Neural cell (in vitro differentiated cells): ENCODE data around the gene GINS2. TPM values are rescaled to one million over a fixed set of nuclear protein-coding genes. Genes with fewer than 3 reads are reported as not detected.

Source experiments
- H2AFZ ChIP-seq: fragments of 200-600, 300-800 bp; sonication (generic), shearing (Covaris generic); 2 replicates; pipeline ENCODE4 v1.6.0; 2014; ENCODE audit warnings: low read depth, mild to moderate bottlenecking, antibody characterized with exemption, low read length, moderate library complexity
- H3F3A ChIP-seq: fragments of 200-600 bp; shearing (Covaris generic); 2 replicates; pipeline ENCODE4 v1.6.1; 2016; ENCODE audit warnings: mild to moderate bottlenecking, moderate library complexity, mixed read lengths, antibody characterized with exemption, low read length; ENCODE audit not compliant: insufficient read depth, poor library complexity, severe bottlenecking
- H3K27ac ChIP-seq: fragments of 200-600, 300-800 bp; sonication (generic), shearing (Covaris generic); 2 replicates; pipeline ENCODE4 v1.5.1; 2014; ENCODE audit warnings: mild to moderate bottlenecking, low read length, moderate library complexity
- H3K27me3 ChIP-seq: fragments of 300-800, 200-600 bp; sonication (generic), shearing (Covaris generic); 2 replicates; pipeline ENCODE4 v1.6.0; 2014; ENCODE audit warnings: mild to moderate bottlenecking, low read depth, low read length, moderate library complexity; ENCODE audit not compliant: insufficient read depth
- H3K36me3 ChIP-seq: fragments of 300-800, 200-600 bp; sonication (generic), shearing (Covaris generic); 2 replicates; pipeline ENCODE4 v1.5.1; 2014; ENCODE audit warnings: mild to moderate bottlenecking, antibody characterized with exemption, low read length, moderate library complexity; ENCODE audit not compliant: insufficient read depth
- H3K4me2 ChIP-seq: fragments of 300-800, 200-600 bp; sonication (generic), shearing (Covaris generic); 2 replicates; pipeline ENCODE4 v1.6.0; 2014; ENCODE audit warnings: mild to moderate bottlenecking, low read length
- H3K4me3 ChIP-seq: fragments of 300-800, 200-600 bp; sonication (generic), shearing (Covaris generic); 2 replicates; pipeline ENCODE4 v1.5.1; 2014; ENCODE audit warnings: mild to moderate bottlenecking, low read length, moderate library complexity
- H3K79me2 ChIP-seq: fragments of 200-600 bp; shearing (Covaris generic); replicated peaks from 2 replicates; pipeline ENCODE4 v1.6.0; 2014; ENCODE audit warnings: mild to moderate bottlenecking, low read length, moderate library complexity; ENCODE audit not compliant: insufficient read depth
- H3K9ac ChIP-seq: fragments of 300-800, 200-600 bp; sonication (generic), shearing (Covaris generic); 2 replicates; pipeline ENCODE4 v1.6.1; 2016; ENCODE audit warnings: mild to moderate bottlenecking, low read length, mixed read lengths
- H3K9me2 ChIP-seq: fragments of 200-600 bp; shearing (Covaris generic); 2 replicates; pipeline ENCODE4 v1.6.1; 2016; ENCODE audit warnings: mild to moderate bottlenecking, low read length, mixed read lengths; ENCODE audit not compliant: insufficient read depth
- H3K9me3 ChIP-seq: fragments of 200-600, 300-800 bp; sonication (generic), shearing (Covaris generic); 2 replicates; pipeline ENCODE4 v1.6.1; 2016; ENCODE audit warnings: mild to moderate bottlenecking, mixed run types, low read length, moderate library complexity, mixed read lengths
- H4K20me1 ChIP-seq: fragments of 200-600 bp; shearing (Covaris generic); 2 replicates; pipeline ENCODE4 v1.6.1; 2016; ENCODE audit warnings: mild to moderate bottlenecking, mixed run types; ENCODE audit not compliant: insufficient read depth
- CTCF ChIP-seq: fragments of 450-650 bp; IDR thresholded peaks from 2 replicates; pipeline ENCODE4 v1.5.1; 2014; ENCODE audit warnings: antibody characterized with exemption, mild to moderate bottlenecking, moderate library complexity; ENCODE audit not compliant: poor library complexity, severe bottlenecking
- EP300 ChIP-seq: fragments of 450-650 bp; conservative IDR thresholded peaks from 2 replicates; pipeline ENCODE4 v1.6.1; 2014; ENCODE audit warnings: antibody characterized with exemption, mild to moderate bottlenecking, moderate library complexity; ENCODE audit not compliant: poor library complexity, severe bottlenecking
- EZH2 ChIP-seq: fragments of 200-600, 300-800 bp; shearing (Covaris generic), sonication (generic); IDR thresholded peaks from 2 replicates; pipeline ENCODE4 v1.6.1; 2014; ENCODE audit warnings: antibody characterized with exemption, low read length, borderline replicate concordance, mild to moderate bottlenecking; ENCODE audit not compliant: insufficient read depth, poor library complexity, severe bottlenecking
- MXI1 ChIP-seq: fragments of 450-650 bp; conservative IDR thresholded peaks from 2 replicates; pipeline ENCODE4 v1.6.1; 2014; ENCODE audit warnings: antibody characterized with exemption, mild to moderate bottlenecking; ENCODE audit not compliant: poor library complexity, severe bottlenecking
- POLR2AphosphoS5 ChIP-seq: IDR thresholded peaks from 2 replicates; pipeline ENCODE4 v1.6.1; 2012
- RAD21 ChIP-seq: fragments of 450-650 bp; conservative IDR thresholded peaks from 2 replicates; pipeline ENCODE4 v1.6.1; 2014; ENCODE audit warnings: antibody characterized with exemption, mild to moderate bottlenecking, moderate library complexity
- SMC3 ChIP-seq: fragments of 450-650 bp; conservative IDR thresholded peaks from 2 replicates; pipeline ENCODE4 v1.6.1; 2014; ENCODE audit warnings: antibody characterized with exemption, mild to moderate bottlenecking, moderate library complexity; ENCODE audit not compliant: poor library complexity
- TAF1 ChIP-seq: IDR thresholded peaks from 2 replicates; pipeline ENCODE4 v1.6.1; 2012; ENCODE audit warnings: low read depth
- polyA plus RNA-seq: library from polyadenylated mRNA; depleted of rRNA; stranded (reverse); fragments of >200 nt; gene quantifications from 2 replicates; pipeline ENCODE4 v1.2.3, GENCODE V29; 2014
- TF ChIP-seq, protein P1 (sequence below): IDR thresholded peaks from 2 replicates; pipeline ENCODE4 v1.6.1; 2012; ENCODE audit warnings: borderline replicate concordance

Gene GINS2
- polyA plus RNA-seq, 1 donor from 2014 or later, result 9.2 TPM

DNA sequence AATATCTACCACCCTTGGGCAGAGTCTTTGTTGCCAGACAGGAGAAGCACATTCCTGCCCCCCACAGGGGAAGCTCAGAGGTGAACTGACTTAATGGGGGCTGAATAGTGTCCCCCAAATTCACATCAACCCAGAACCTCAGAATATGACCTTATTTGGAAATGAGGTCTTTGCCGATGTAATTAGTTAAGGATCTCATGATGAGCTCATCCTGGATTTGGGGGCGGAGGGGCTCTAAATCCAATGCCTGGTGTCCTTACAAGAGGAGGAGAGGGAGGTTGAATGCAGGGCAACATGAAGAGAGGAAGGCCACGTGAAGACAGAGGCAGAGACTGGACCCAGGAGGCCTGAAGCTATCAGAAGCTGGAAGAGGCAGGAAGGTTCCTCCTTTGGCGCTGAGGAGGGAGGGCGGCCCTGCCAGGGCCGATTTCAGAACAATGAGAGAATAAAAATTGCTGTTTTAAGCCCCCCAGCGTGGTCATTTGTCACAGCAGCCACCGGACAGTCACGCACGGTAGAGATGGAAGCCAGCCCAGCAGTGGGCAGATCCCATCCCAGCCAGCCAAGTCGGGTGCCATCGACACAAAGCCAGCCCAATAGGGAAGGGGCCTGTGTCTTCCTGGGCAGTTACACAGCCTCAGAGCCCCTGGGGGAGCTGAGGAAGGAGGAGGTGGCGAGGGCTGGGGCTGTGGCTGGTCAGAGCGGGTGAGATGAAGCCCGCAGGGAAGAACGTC, 40.9 kb upstream of the GINS2 start:
- Histone ChIP-seq H3K4me2 (no peak overlapping the region), H3K9me2 (no peaks in the 10 kb centered on the region), H3K36me3 (no peaks in the 10 kb centered on the region), H3F3A (no peaks in the 10 kb centered on the region), H4K20me1 (no peaks in the 10 kb centered on the region), H3K9me3 (no peaks in the 10 kb centered on the region), H2AFZ (no peak overlapping the region), H3K79me2 (no peaks in the 10 kb centered on the region), H3K9ac (no peak overlapping the region), H3K4me3 (no peak overlapping the region), H3K27ac (no peak overlapping the region), H3K27me3 (no peaks in the 10 kb centered on the region)
- no peak for TF ChIP-seq TAF1
- no peak for TF ChIP-seq EZH2
- TF ChIP-seq, protein P1, sequence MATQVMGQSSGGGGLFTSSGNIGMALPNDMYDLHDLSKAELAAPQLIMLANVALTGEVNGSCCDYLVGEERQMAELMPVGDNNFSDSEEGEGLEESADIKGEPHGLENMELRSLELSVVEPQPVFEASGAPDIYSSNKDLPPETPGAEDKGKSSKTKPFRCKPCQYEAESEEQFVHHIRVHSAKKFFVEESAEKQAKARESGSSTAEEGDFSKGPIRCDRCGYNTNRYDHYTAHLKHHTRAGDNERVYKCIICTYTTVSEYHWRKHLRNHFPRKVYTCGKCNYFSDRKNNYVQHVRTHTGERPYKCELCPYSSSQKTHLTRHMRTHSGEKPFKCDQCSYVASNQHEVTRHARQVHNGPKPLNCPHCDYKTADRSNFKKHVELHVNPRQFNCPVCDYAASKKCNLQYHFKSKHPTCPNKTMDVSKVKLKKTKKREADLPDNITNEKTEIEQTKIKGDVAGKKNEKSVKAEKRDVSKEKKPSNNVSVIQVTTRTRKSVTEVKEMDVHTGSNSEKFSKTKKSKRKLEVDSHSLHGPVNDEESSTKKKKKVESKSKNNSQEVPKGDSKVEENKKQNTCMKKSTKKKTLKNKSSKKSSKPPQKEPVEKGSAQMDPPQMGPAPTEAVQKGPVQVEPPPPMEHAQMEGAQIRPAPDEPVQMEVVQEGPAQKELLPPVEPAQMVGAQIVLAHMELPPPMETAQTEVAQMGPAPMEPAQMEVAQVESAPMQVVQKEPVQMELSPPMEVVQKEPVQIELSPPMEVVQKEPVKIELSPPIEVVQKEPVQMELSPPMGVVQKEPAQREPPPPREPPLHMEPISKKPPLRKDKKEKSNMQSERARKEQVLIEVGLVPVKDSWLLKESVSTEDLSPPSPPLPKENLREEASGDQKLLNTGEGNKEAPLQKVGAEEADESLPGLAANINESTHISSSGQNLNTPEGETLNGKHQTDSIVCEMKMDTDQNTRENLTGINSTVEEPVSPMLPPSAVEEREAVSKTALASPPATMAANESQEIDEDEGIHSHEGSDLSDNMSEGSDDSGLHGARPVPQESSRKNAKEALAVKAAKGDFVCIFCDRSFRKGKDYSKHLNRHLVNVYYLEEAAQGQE, result no peak
- no peak for TF ChIP-seq RAD21
- no peak for TF ChIP-seq CTCF
- no peak for TF ChIP-seq MXI1
- no peak for TF ChIP-seq SMC3
- TF ChIP-seq POLR2AphosphoS5, result no peak
- TF ChIP-seq EP300, result no peak

DNA sequence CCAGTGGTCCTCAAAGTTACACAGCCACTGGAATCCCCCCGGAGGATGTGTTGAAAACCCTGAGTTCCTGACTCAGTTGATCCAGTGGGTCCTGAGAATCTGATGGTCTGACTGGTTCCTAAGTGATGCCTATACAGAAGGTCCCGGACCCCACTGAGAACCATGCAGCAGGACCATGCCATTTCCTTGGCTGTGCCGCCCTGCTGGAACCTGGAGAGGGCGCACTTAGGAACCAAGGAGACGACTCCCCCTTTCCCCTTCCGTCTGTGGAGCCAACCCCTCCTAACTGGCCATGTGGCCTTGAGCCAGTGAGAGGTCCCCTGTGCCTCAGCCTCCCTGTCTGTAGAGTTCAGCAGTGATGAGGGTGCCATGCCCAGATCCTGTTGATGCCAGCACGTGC, 40.1 kb upstream of the GINS2 start:
- no peaks in the 10 kb centered on the region for H3K79me2 ChIP-seq
- H3K4me3 ChIP-seq, result no peak overlapping the region
- H3F3A ChIP-seq, result no peaks in the 10 kb centered on the region
- no peaks in the 10 kb centered on the region for H3K27me3 ChIP-seq
- no peak overlapping the region for H3K9ac ChIP-seq
- H3K9me3 ChIP-seq, result no peaks in the 10 kb centered on the region
- TF ChIP-seq RAD21 (no peak), TAF1 (no peak), EZH2 (no peak), SMC3 (no peak), EP300 (no peak), POLR2AphosphoS5 (no peak), CTCF (no peak), MXI1 (no peak)
- TF ChIP-seq, protein P1, result no peak
- no peaks in the 10 kb centered on the region for H3K36me3 ChIP-seq
- H3K27ac ChIP-seq, result no peak overlapping the region
- H3K4me2 ChIP-seq, result no peak overlapping the region
- no peak overlapping the region for H2AFZ ChIP-seq
- no peaks in the 10 kb centered on the region for H4K20me1 ChIP-seq
- no peaks in the 10 kb centered on the region for H3K9me2 ChIP-seq
